Activated T-cell treated with anti-CD3 and anti-CD28 coated beads for 1 hour (primary cell): ENCODE measurements around the gene BBX.

Experiments
- DNase-seq: peaks from one replicate; pipeline ENCODE4 v3.0.0-alpha.2; 2020; ENCODE audit warnings: low read depth

BBX gene

GRCh38 chr3:107752202-107752990 is 229.6 kb downstream of the BBX start:
- no peak for DNase-seq

GRCh38 chr3:107753494-107753893 is 230.7 kb downstream of the BBX start:
- DNase-seq = no peak

- DNase-seq = no peak
Observed at GRCh38 chr3:107753976-107754375, 231.2 kb downstream of the BBX start.

- no peak for DNase-seq
Observed at GRCh38 chr3:107756649-107757048, 233.9 kb downstream of the BBX start.

GRCh38 chr3:107757140-107757539 is 234.4 kb downstream of the BBX start:
- no peak for DNase-seq

- DNase-seq = no peak
Observed at GRCh38 chr3:107760144-107760543, 237.4 kb downstream of the BBX start.

GRCh38 chr3:107761391-107761790 is 238.6 kb downstream of the BBX start:
- DNase-seq = no peak

GRCh38 chr3:107765524-107765923 is 242.8 kb downstream of the BBX start:
- DNase-seq = no peak

- DNase-seq = no peak
Observed at GRCh38 chr3:107767897-107768605, 245.3 kb downstream of the BBX start.

GRCh38 chr3:107769882-107770281 is 247.1 kb downstream of the BBX start:
- no peak for DNase-seq

GRCh38 chr3:107772016-107772415 is 249.3 kb downstream of the BBX start:
- no peak for DNase-seq

- DNase-seq = no peak
Observed at GRCh38 chr3:107775974-107776373, 253.2 kb downstream of the BBX start.

- no peak for DNase-seq
Observed at GRCh38 chr3:107781253-107781652, 258.5 kb downstream of the BBX start.

GRCh38 chr3:107782054-107782453 is 259.3 kb downstream of the BBX start:
- DNase-seq = no peak

GRCh38 chr3:107790612-107791011 is 267.9 kb downstream of the BBX start:
- no peak for DNase-seq

GRCh38 chr3:107791027-107791426 is 268.3 kb downstream of the BBX start:
- no peak for DNase-seq

- DNase-seq = no peak
Observed at GRCh38 chr3:107791450-107791849, 268.7 kb downstream of the BBX start.

- DNase-seq = no peak
Observed at GRCh38 chr3:107794664-107795443, 272.1 kb downstream of the BBX start.

- DNase-seq = no peak
Observed at GRCh38 chr3:107795514-107796094, 272.8 kb downstream of the BBX start.

GRCh38 chr3:107796791-107797190 is 274.0 kb downstream of the BBX start:
- no peak for DNase-seq

GRCh38 chr3:107797586-107797985 is 274.8 kb downstream of the BBX start:
- DNase-seq = no peak

- no peak for DNase-seq
Observed at GRCh38 chr3:107798381-107798780, 275.6 kb downstream of the BBX start.
